ENCODE results near the gene EARS2. TPM values are rescaled to one million over a fixed set of nuclear protein-coding genes. Genes with fewer than 3 reads are reported as not detected.

Gene EARS2
- total RNA-seq, 1 experiment from 2014 or later: 32.8 TPM

- no peaks in the 10 kb centered on the region for H3K27me3 Mint-ChIP-seq (ENCODE audit: insufficient read depth, unreplicated experiment)
- H3K27ac Mint-ChIP-seq (ENCODE audit: low read depth, unreplicated experiment): no peak overlapping the region
- intact Hi-C loops (cut with micrococcal nuclease): no loop called here
- DNase-seq (ENCODE audit: unreplicated experiment): no peak
- H3K9me3 Mint-ChIP-seq (ENCODE audit: unreplicated experiment): no peaks in the 10 kb centered on the region
- no peaks in the 10 kb centered on the region for H3K4me1 Mint-ChIP-seq (ENCODE audit: insufficient read depth, unreplicated experiment)
- H3K4me3 Mint-ChIP-seq (ENCODE audit: unreplicated experiment): no peak overlapping the region
- ChIA-PET POLR2A (interaction anchor here (0.5 to 0.7 kb wide), 4 partner anchors 12 to 131 kb away, joined by 3 read pairs; no protein-coding TSS in a partner anchor), CTCF (interaction anchor here (0.6 to 1.1 kb wide), 4 partner anchors 11 to 844 kb away, joined by 3 to 4 read pairs (median 3); no protein-coding TSS in a partner anchor)
- BruUV-seq (replicated peaks): no TSS peak
- no peak for TF ChIP-seq CTCF (IDR thresholded peaks at IDR 0.05; ENCODE audit: unreplicated experiment)
- peaks cover 64% of the 10 kb centered on the region for H3K36me3 Mint-ChIP-seq (ENCODE audit: insufficient read depth, unreplicated experiment)
Measured at GRCh38 chr16:23521965-23522364, 35.2 kb downstream of the EARS2 start.

GRCh38 chr16:23521037-23521743, 36.0 kb downstream of the EARS2 start:
- Mint-ChIP-seq H3K27ac (ENCODE audit: low read depth, unreplicated experiment) (no peak overlapping the region), H3K4me1 (ENCODE audit: insufficient read depth, unreplicated experiment) (no peaks in the 10 kb centered on the region), H3K4me3 (ENCODE audit: unreplicated experiment) (no peak overlapping the region), H3K27me3 (ENCODE audit: insufficient read depth, unreplicated experiment) (no peaks in the 10 kb centered on the region), H3K36me3 (ENCODE audit: insufficient read depth, unreplicated experiment) (peaks cover 64% of the 10 kb centered on the region), H3K9me3 (ENCODE audit: unreplicated experiment) (no peaks in the 10 kb centered on the region)
- TF ChIP-seq CTCF (IDR thresholded peaks at IDR 0.05; ENCODE audit: unreplicated experiment): no peak
- intact Hi-C loops (cut with micrococcal nuclease): no loop called here
- DNase-seq (ENCODE audit: unreplicated experiment): no peak
- ChIA-PET POLR2A (interaction anchor here (0.5 to 1.1 kb wide), 6 partner anchors 10 to 132 kb away, joined by 3 read pairs; partner anchors contain the start of gene GGA2), CTCF (interaction anchor here (0.6 to 1.1 kb wide), 4 partner anchors 10 to 844 kb away, joined by 3 to 6 read pairs (median 3); no protein-coding TSS in a partner anchor)
- no TSS peak for BruUV-seq (replicated peaks)

- CTCF ChIA-PET: interaction anchor here (0.6 kb wide), 1 partner anchor 16 kb away, joined by 6 read pairs; no protein-coding TSS in a partner anchor
Measured at GRCh38 chr16:23520500-23520899, 36.6 kb downstream of the EARS2 start.

More at GRCh38 chr16:23520500-23520899, 36.6 kb downstream of the EARS2 start:
- TF ChIP-seq CTCF (IDR thresholded peaks at IDR 0.05; ENCODE audit: unreplicated experiment): no peak
- BruUV-seq (replicated peaks): no TSS peak
- Mint-ChIP-seq H3K27me3 (ENCODE audit: insufficient read depth, unreplicated experiment) (no peaks in the 10 kb centered on the region), H3K4me1 (ENCODE audit: insufficient read depth, unreplicated experiment) (no peaks in the 10 kb centered on the region), H3K36me3 (ENCODE audit: insufficient read depth, unreplicated experiment) (peaks cover 66% of the 10 kb centered on the region), H3K9me3 (ENCODE audit: unreplicated experiment) (no peaks in the 10 kb centered on the region), H3K27ac (ENCODE audit: low read depth, unreplicated experiment) (no peak overlapping the region), H3K4me3 (ENCODE audit: unreplicated experiment) (no peak overlapping the region)
- intact Hi-C loops (cut with micrococcal nuclease): no loop called here
- DNase-seq (ENCODE audit: unreplicated experiment): no peak
- POLR2A ChIA-PET: interaction anchor here (0.6 to 1.1 kb wide), 3 partner anchors 9 to 86 kb away, joined by 3 read pairs; partner anchors contain the start of gene GGA2
